Iris pigment epithelial cell (primary cell): Measurements from ENCODE around the gene ADGRG6.
"Not testable (repeated sequence)": the region's sequence is repeated elsewhere in the genome, so short reads cannot be mapped to it uniquely, and the experiment has no call there.

Experiments used
- DNase-seq: peaks from one replicate; pipeline ENCODE4 v3.0.0-alpha.2; 2011; ENCODE audit warnings: low read depth

The ADGRG6 gene

DNA sequence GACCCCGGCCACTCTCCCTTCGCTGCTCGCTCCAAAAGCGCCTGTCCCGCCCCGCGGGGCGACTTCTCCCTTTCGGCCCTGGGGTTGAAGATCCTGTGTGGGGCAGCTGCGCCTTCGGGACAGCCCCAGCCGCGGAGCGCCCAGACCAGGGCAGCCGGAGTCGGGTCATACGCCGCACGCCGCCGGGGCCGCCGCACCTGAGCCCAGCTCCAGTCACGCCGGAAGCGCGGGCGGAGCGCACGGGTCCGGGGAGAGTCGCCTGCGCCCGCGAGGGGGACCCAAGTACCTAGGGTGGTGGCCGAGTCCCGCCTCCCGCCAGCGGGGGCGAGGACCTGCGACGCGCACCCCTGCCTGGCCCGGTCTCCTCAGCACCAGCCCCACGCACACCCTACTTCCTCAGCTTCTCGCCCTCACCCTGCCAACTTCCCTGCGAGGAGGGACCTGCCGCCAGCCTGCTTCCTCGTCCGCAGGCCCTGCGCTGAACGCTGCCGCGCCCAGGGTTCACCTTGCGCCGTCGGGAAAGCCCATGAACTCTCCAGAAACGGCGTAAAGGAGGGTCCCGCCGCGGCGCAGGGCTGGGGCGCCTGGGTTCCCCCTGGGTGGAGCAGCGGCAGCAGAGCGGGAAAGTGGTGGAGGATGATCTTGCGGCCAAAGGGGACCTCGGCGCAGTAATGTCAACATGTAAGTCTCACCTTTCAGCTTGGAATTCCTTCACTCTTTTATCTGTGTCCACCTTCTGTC is at the start of gene ADGRG6:
TSS of gene ADGRG6 (plus strand) at position 357 of the 741 bp plus-strand sequence. CDS start at position 680, 323 bp downstream.
- DNase-seq: peak; percentile 30

GRCh38 chr6:142254513-142254912 is 47.3 kb upstream of the ADGRG6 start:
- DNase-seq: no peak

GRCh38 chr6:142255785-142256184 is 46.0 kb upstream of the ADGRG6 start:
- DNase-seq: no peak

- DNase-seq: no peak
Measured at GRCh38 chr6:142258305-142258704, 43.5 kb upstream of the ADGRG6 start.

DNA sequence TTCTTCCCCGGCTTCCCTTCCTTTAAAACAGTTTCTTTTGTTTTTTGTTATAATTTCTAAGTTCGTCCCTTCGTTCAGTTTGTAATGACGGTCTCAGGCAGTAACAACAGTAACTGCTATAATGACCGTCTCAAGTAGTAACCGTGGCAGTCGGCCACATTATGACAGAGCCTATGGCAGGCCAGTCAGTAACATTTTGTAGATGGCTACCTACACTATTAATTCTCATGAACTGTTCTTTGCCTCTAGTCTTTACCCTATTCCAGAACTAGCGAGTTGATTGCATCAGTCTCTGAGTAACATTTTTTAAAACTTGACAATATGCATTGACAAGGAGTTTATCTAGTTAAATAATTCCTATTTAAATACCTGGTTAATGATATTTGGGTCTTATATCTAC is 43.0 kb upstream of the ADGRG6 start:
- no peak for DNase-seq

GRCh38 chr6:142260748-142261147 is 41.1 kb upstream of the ADGRG6 start:
- DNase-seq: no peak

- no peak for DNase-seq
Measured at GRCh38 chr6:142262231-142262630, 39.6 kb upstream of the ADGRG6 start.

GRCh38 chr6:142265476-142265875 is 36.3 kb upstream of the ADGRG6 start:
- DNase-seq: no peak

- DNase-seq: no peak
Measured at GRCh38 chr6:142266060-142266459, 35.7 kb upstream of the ADGRG6 start.

GRCh38 chr6:142271476-142271875 is 30.3 kb upstream of the ADGRG6 start:
- peak; percentile 43 for DNase-seq

- DNase-seq: no peak
Measured at GRCh38 chr6:142274656-142275055, 27.2 kb upstream of the ADGRG6 start.

DNA sequence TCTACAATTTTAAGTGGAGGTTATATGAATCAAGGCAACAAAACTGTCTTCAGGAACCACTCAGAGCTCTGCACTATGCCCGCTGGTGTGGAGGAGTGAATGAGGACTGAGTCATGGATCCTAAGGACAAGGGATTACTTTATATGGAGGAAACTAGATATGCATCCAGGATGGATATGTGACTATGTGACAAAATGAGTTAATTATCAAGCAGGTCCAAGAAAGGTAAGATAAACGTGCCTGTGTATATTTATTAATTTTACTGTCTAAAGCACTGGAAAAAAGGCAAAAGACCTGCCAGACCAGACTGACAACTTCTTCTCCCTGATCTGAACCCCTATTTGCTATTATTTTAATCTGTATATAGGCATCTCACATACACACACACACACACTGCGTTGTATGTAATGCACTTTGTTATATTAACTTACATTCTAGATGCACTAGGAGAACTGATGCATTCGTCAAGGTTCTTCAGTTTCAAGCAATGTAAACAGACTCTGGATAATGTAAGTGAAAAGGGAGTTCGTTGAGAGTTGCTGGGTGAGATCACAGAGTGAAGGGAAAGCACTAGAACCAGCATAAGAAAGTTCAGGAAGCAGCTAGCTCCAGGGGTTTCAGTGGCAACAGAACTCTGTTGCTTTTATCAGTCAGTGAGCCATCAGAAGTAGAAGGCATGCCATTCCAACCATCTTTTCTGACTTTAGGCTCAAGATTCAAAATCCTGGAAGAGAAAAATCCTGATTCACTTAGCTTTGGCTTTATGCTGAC is 26.4 kb upstream of the ADGRG6 start:
- peak; percentile 31 for DNase-seq

DNA sequence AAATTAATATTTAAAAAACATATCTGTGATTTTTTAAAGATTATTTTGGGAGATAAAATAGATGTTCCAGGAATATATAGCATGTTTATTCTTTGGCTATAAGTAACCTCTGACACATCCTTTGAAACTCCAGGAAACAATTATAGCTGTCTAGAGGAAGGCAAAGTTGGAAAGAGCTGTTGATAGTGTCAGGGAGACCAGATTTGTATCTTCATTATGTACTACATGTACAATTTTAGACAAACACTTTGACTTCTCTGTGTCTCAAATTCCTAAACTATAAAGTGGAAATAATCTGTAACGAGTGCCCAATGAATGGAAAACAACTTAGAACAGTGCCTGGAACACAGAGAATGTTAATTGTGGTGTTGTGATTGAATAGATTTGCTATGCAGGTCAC is 25.6 kb upstream of the ADGRG6 start:
- no peak for DNase-seq

DNA sequence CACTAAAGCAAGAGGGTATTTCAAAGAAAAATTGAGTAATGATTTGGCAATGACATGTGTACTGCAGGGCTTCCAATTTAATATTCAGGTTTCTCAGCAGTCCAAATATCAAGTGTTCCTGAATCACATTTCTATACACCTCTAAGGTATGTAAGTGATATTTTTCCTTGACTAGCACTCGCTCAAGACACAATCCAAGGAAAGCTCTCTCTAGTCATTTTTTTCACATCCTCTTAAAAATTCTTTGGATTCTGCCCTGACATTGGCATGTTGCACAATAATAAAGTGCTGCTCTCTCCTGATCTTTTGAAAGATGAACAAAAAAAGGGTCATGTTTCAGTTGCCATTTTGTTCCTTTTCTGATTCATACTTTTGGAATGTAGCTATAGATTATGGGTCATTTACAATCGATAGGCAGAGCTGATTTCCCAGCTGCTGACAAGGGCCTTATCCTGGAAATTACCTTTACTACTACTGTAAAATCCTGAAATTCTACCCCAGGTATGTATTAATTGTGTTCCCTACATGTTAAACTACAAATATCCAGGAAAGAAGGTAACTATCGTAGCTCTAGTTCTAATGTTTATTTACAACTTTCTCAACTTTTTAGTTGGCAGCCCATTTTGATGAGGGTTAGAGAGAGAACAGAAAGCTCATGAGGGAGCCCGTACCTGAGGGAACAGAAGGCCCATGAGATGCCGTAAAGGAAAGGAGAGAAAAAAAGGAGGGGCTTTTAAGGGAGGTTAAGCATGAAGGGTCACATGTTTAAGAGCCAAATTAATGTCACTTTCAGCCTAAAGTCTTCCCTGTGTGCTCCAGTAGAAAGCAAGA is 22.2 kb upstream of the ADGRG6 start:
- DNase-seq: peak; percentile 61

GRCh38 chr6:142280265-142280664 is 21.5 kb upstream of the ADGRG6 start:
- DNase-seq: no peak

- no peak for DNase-seq
Measured at GRCh38 chr6:142280927-142281326, 20.9 kb upstream of the ADGRG6 start.

DNA sequence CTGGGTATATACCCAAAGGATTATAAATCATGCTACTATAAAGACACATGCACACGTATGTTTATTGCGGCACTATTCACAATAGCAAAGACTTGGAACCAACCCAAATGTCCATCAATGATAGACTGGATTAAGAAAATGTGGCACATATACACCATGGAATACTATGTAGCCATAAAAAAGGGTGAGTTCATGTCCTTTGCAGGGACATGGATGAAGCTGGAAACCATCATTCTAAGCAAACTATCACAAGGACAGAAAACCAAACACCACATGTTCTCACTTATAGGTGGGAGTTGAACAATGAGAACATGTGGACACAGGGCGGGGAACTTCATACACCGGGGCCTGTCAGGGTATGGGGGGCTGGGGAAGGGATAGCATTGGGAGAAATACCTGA is 18.7 kb upstream of the ADGRG6 start:
- DNase-seq: not testable (repeated sequence)

- DNase-seq: no peak
Measured at GRCh38 chr6:142284419-142284818, 17.4 kb upstream of the ADGRG6 start.

DNA sequence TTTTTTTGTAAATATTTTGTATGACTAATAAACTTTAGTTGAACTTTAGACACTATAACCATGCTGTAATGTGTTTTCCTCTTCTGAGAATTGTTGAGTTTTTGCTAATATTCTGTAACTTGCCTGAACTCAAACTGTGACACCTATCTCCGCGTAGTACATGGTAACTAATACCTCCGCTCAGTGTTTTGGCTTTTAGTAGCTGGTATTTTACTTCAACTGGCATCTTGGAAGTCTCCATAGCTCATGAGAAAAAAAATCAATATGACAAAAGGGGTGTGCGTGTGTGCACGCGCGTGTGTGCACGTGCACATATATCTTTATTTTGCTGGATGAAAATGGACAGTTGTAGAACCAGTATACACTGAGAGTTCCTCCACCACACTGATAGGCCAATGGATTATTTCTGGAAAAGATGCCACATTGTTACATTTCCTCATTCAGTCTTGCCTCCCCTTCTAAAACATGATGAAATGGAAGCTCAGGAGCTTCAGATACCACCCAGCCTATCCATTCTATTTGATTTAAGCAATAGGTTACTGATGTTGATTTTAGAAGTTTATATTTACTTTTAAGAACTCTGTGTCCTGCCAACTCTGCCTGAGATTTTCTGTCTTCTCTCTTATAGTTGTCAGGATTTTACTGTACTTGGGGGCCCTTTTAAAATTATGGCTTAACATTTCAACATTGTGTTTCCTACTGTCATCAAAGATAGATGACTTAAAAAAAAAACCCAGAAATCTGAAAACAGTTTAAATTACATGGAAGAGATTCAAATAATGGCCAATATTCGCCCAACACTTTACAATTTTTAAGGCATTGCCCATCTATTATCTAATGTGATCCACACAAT is 16.3 kb upstream of the ADGRG6 start:
- DNase-seq: peak; percentile 35

GRCh38 chr6:142286088-142286409 is 15.8 kb upstream of the ADGRG6 start:
- no peak for DNase-seq

DNA sequence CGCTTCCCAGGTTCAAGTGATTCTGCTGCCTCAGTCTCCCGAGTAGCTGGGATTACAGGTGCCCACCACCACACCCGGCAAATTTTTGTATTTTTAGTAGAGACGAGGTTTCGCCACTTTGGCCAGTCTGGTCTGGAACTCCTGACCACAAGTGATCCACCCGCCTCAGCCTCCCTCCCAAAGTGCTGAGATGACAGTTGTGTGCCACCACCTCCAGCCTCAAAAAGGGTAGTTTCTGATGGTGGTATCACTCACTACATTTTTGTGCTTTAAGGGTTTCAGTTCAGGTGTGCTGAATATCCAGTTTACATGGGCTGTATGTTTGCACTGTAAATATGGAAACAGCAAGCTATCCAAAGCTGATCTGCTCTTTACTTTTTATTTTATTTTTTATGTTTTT is 12.1 kb upstream of the ADGRG6 start:
- DNase-seq: no peak

GRCh38 chr6:142290851-142291250 is 11.0 kb upstream of the ADGRG6 start:
- DNase-seq: no peak
